Aorta (tissue), 5 donors: ENCODE data around the gene SNRPN. TPM values are rescaled to one million over a fixed set of nuclear protein-coding genes. Genes with fewer than 3 reads are reported as not detected.
"Not testable (repeated sequence)": the region's sequence is repeated elsewhere in the genome, so short reads cannot be mapped to it uniquely, and the experiment has no call there.

Experiments used
- ATAC-seq: fragments of 200-7000 bp; cut with Tn5 transposase; one replicate; pipeline ENCODE4 v1.9.1; 2022; ENCODE audit warnings: moderate library complexity; ENCODE audit not compliant: low FRiP score
- DNase-seq, 2 donors: peaks; one replicate each; pipeline ENCODE4 v3.0.0-alpha.2; 2020
- H3K27ac ChIP-seq, 2 donors: one replicate each; pipeline ENCODE4 v1.5.1; 2013; ENCODE audit warnings: low read length in 2 of 2, mild to moderate bottlenecking in 2 of 2, moderate library complexity in 2 of 2, control low read depth in 1 of 2, inconsistent platforms in 1 of 2, low read depth in 1 of 2
- H3K27me3 ChIP-seq, 2 donors: one replicate each; pipeline ENCODE4 v1.6.1; 2013; ENCODE audit warnings: control low read depth in 1 of 2, low read length in 1 of 2, mild to moderate bottlenecking in 1 of 2, moderate library complexity in 1 of 2; ENCODE audit not compliant: insufficient read depth in 2 of 2, control insufficient read depth in 1 of 2
- H3K36me3 ChIP-seq, 2 donors: one replicate each; pipeline ENCODE4 v1.6.1; 2013; ENCODE audit warnings: control low read depth in 1 of 2, low read length in 1 of 2, mild to moderate bottlenecking in 1 of 2; ENCODE audit not compliant: insufficient read depth in 2 of 2, control insufficient read depth in 1 of 2
- H3K4me1 ChIP-seq, 2 donors: one replicate each; pipeline ENCODE4 v1.6.1; 2013; ENCODE audit warnings: low read length in 2 of 2, control low read depth in 1 of 2, mild to moderate bottlenecking in 1 of 2, moderate library complexity in 1 of 2; ENCODE audit not compliant: insufficient read depth in 2 of 2, control insufficient read depth in 1 of 2
- H3K4me3 ChIP-seq, 2 donors: one replicate each; pipeline ENCODE4 v1.5.1; 2013; ENCODE audit warnings: low read length in 2 of 2, control low read depth in 1 of 2, mild to moderate bottlenecking in 1 of 2
- H3K9me3 ChIP-seq: one replicate; pipeline ENCODE4 v1.6.1; 2013; ENCODE audit warnings: mild to moderate bottlenecking, low read length; ENCODE audit not compliant: control insufficient read depth
- WGBS, 2 donors: extraction: QIAGEN DNeasy Blood & Tissue Kit; methylation state at CpG; one replicate each; pipeline ENCODE4 v1.1.7; 2013; 5-methylcytosine and 5-hydroxymethylcytosine counted together
- intact Hi-C, 2 donors: fragments of 100-400 bp; cut with DNase I; formaldehyde crosslinking; loops; one replicate each; pipeline versions ENCODE4 v1.14.2 to v1.15.0; 2022
- polyA plus RNA-seq, 2 donors: library from polyadenylated mRNA; stranded (reverse); fragments of 200-250 nt; gene quantifications; one replicate each; pipeline ENCODE4 v1.2.3, GENCODE V29; 2013
- total RNA-seq, 2 donors: library from RNA; stranded (reverse); fragmentation: NEBNext Ultra II Directional; extraction: Animal tissue kit (Norgen Biotek cat#: 25700); gene quantifications; one replicate each; pipeline ENCODE4 v1.2.1, GENCODE V29; 2021
- donor health status: healthy with polysubstance abuse.
- donor health status: Bipolar disorder and iron deficiency.
- donor health status: DM: no; HTN: no; CAD: no.
- donor health status: DM: no; HTN: no; CAD: no.
- donor health status: DM: yes; HTN: yes; CAD: no.

Gene SNRPN
- total and polyA plus RNA-seq, 4 donors = 112 to 268 (median 164) TPM

DNA sequence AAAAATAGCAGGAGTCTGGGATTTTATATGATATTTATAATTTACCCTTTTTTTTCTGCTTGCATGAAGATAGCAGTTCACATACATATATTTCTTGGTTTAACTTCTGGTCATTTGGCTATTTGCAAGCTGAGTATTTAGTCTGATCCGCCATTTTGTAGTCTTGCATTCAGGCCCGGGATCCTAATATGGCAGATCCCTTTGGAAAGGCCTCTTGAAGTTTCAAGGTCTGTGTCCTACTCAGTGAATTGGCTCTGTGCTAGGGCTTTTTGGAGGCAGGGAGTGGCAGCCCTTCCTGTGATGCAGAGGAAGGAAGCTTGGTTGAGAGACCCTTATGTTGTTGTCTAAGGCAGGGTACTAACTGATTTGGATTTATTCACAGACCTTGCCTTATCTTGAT, 2.9 kb downstream of the SNRPN start:
- intact Hi-C loops = loop anchor here in 1 of 2 donors (5.0 kb wide), 1 partner anchor 100 kb away; no protein-coding TSS in a partner anchor
- no peak overlapping the region for H3K4me3 ChIP-seq
- no peaks in the 10 kb centered on the region for H3K36me3 ChIP-seq
- no peaks in the 10 kb centered on the region for H3K27me3 ChIP-seq
- ATAC-seq (no peak), DNase-seq (no peak)
- no peaks in the 10 kb centered on the region for H3K4me1 ChIP-seq
- 48 to 54% methylated on average over 2 of the region's 2 CpGs for WGBS, 2 donors
- no peak overlapping the region for H3K27ac ChIP-seq
- H3K9me3 ChIP-seq = no peaks in the 10 kb centered on the region

DNA sequence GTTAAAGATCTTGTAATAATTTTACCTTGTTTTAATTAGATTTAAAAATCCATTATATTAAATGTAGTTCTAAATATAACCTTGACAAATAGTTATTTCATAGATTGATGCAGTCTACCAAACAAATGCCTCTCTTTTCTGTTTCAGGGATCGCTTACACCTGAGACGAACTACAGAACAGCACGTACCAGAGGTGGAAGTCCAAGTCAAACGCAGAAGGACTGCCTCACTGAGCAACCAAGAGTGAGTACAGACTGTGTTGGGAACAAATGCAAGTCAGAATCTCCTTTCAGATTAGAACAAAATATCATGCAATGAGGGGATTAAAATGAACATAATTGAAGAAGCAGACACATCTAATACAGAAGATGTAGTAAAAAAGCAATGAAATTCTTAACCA, 7.2 kb downstream of the SNRPN start:
- DNase-seq (no peak), ATAC-seq (no peak)
- Histone ChIP-seq H3K27me3 (no peaks in the 10 kb centered on the region), H3K4me1 (peaks cover 0 to 2% of the 10 kb centered on the region in 2 donors), H3K27ac (no peak overlapping the region), H3K4me3 (no peak overlapping the region), H3K36me3 (peaks cover 0 to 5% of the 10 kb centered on the region in 2 donors), H3K9me3 (no peaks in the 10 kb centered on the region)
- intact Hi-C loops = no loop called here
- WGBS, 2 donors = 57 to 59% methylated on average over 4 of the region's 4 CpGs

DNA sequence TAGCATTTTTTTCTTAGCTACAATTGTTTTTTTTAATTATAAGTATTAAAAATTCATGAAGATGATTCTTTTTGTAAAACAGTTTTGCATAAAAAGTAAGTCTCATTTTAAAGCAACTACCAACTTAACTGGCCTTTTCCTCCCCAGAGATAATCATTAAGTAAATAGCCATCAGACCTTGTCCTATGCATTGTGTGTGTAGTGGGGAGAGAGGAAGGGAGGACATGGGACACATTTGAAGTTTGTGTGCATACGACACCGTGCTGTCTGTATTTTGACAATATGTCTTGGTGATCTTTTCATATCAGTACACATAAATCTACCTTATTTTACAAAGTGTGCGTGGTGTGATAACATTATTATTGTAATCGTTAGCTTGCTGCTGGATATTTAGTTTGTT, 8.1 kb downstream of the SNRPN start:
- no peak overlapping the region for H3K4me3 ChIP-seq
- peaks cover 0 to 5% of the 10 kb centered on the region in 2 donors for H3K36me3 ChIP-seq
- peaks cover 0 to 2% of the 10 kb centered on the region in 2 donors for H3K4me1 ChIP-seq
- H3K27me3 ChIP-seq = no peaks in the 10 kb centered on the region
- intact Hi-C loops = no loop called here
- H3K27ac ChIP-seq = no peak overlapping the region
- DNase-seq (no peak), ATAC-seq (no peak)
- 80 to 86% methylated on average over 4 of the region's 4 CpGs for WGBS, 2 donors
- no peaks in the 10 kb centered on the region for H3K9me3 ChIP-seq

DNA sequence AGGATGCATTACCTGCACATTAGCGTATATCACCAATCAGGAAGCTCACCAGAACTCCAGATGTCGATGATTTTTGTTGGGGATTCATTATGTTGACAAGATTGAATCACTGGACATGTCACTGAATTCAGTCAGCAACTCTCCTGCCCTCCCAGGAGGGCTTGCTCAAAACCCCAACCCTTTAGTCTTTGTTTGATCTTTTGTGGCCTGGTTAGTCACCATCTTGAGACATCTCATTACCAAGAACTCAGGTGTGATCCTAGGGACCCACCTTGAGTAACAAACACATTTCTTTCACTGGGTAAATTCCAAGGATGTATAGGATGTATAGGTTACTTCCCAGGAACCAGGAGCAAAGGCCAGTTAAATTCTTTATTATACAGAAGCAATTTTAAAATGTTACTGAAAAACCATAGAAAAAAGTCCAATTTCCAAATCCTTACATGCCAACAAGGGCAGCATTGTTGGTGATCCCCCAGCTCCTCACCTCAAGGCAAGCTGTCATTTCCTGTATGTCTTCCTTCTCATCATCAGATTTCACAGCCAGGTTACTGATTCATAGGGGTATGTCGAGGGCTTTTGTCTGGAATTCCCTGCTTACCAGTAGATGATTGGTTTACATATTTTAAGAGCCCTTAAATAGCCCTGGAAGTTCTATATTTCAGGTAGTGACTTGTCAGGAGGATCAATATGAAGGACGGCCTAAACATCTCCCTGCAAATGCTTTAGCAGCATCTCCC, 11.7 kb downstream of the SNRPN start:
- H3K27ac ChIP-seq = no peak overlapping the region
- 70 to 71% methylated on average over 4 of the region's 4 CpGs for WGBS, 2 donors
- no peaks in the 10 kb centered on the region for H3K9me3 ChIP-seq
- peaks cover 0 to 2% of the 10 kb centered on the region in 2 donors for H3K4me1 ChIP-seq
- ATAC-seq (no peak), DNase-seq (no peak)
- peaks cover 0 to 5% of the 10 kb centered on the region in 2 donors for H3K36me3 ChIP-seq
- no peak overlapping the region for H3K4me3 ChIP-seq
- intact Hi-C loops = no loop called here
- no peaks in the 10 kb centered on the region for H3K27me3 ChIP-seq

DNA sequence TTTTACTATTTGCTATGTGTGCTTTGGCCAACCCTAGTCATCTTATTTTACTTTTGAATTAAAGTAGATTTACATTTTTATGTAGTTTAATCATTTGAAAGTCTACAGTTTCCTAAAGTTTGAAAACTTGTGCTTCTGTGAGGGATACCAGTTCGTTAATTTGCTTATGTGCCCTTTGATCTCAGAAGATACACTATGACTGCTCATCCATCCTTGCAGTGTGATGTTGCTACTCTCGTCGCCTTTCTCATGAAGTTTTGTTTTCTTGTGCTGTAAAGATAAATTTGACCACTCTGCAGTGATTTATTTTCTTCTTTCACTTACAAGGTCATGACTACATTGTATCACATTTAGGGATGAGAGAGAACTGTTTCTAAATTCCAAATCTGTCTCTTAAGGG, 16.3 kb downstream of the SNRPN start:
- Histone ChIP-seq H3K27ac (no peak overlapping the region), H3K36me3 (peaks cover 3% of the 10 kb centered on the region in 2 donors), H3K9me3 (peaks cover 4% of the 10 kb centered on the region), H3K4me1 (peaks cover 0 to 2% of the 10 kb centered on the region in 2 donors), H3K27me3 (no peaks in the 10 kb centered on the region), H3K4me3 (no peak overlapping the region)
- no peak for DNase-seq
- WGBS, 2 donors = 71 to 72% methylated on average over 3 of the region's 3 CpGs
- no peak for ATAC-seq
- intact Hi-C loops = no loop called here

DNA sequence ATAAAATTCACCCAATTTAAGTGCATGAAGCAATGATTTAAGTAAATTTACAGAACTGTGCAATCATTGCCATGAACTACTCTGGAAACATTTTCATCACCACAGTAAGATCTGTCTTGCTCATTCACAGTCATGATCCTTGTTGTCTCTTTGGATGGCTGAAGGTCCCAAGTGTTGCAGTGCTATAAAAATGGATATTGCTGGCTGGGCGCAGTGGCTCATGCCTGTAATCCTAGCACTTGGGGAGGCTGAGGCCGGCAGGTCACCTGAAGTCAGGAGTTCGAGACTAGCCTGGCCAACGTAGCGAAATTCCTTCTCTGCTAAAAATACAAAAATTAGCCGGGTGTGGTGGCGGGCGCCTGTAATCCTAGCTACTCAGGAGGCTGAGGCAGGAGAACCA, 17.0 kb downstream of the SNRPN start:
- Histone ChIP-seq H3K4me1 (peaks cover 0 to under 1% of the 10 kb centered on the region in 2 donors), H3K27ac (no peak overlapping the region), H3K9me3 (peaks cover 4% of the 10 kb centered on the region), H3K4me3 (no peak overlapping the region), H3K27me3 (no peaks in the 10 kb centered on the region), H3K36me3 (peaks cover 0 to 3% of the 10 kb centered on the region in 2 donors)
- DNase-seq (no peak), ATAC-seq (no peak)
- 87 to 92% methylated on average over 8 of the region's 8 CpGs for WGBS, 2 donors
- intact Hi-C loops = no loop called here

DNA sequence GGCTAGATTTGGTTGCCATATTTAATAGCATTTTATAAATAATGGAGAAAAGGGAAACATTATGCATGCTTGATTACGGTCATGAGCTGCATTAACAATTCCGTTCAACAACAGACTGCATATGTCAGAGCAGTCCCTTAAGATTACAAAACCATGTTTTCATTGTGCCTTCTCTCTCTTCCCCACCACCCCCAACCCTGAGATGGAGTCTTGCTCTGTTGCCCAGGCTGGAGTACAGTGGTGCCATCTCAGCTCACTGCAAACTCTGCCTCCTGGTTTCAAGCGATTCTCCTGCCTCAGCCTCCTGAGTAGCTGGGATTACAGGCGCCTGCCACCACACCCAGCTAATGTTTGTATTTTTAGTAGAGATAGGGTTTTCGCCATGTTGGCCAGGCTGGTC, 17.9 kb downstream of the SNRPN start:
- H3K4me3 ChIP-seq, ATAC-seq, H3K27me3 ChIP-seq, intact Hi-C loops, H3K27ac ChIP-seq, H3K9me3 ChIP-seq, DNase-seq, H3K36me3 ChIP-seq, H3K4me1 ChIP-seq: not testable (repeated sequence)
- WGBS, 2 donors = 88 to 92% methylated on average over 5 of the region's 5 CpGs

DNA sequence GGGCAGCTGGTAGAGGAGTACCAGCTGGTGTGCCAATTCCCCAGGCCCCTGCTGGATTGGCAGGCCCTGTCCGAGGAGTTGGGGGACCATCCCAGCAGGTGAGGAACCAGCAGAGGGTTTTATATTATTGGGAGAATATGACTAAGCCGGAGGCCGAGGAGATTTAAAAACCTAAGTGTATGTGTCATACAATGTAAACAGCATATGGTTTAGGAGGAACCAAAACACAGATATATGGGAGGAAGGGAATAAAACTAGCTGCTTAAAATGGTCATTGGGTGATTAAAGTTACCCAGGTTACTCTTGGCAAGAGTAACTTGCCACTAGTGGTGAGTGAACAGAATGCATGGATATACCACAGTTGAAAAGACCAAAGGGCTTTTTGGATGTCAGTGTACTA, 22.1 kb downstream of the SNRPN start:
- intact Hi-C loops = no loop called here
- H3K9me3 ChIP-seq = peaks cover 5% of the 10 kb centered on the region
- ATAC-seq = no peak

DNA sequence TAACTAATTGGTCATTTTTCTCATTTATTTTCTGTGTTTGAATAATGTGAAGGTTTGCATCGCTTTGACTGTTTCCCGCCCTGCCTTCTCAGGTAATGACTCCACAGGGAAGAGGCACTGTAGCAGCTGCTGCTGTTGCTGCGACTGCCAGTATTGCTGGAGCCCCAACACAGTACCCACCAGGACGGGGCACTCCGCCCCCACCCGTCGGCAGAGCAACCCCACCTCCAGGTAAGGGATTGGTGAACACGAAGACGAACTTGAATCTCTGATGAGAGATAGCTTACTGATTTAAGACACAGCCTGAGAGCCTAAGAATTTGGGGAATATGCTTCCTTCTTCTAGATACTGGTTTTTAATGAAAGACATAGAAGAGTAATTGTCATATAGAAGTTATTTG, 22.9 kb downstream of the SNRPN start:
- no peak overlapping the region for H3K4me3 ChIP-seq
- 88 to 89% methylated on average over 9 of the region's 9 CpGs for WGBS, 2 donors
- intact Hi-C loops = no loop called here
- H3K27me3 ChIP-seq = no peaks in the 10 kb centered on the region
- peaks cover 8% of the 10 kb centered on the region in 2 donors for H3K36me3 ChIP-seq
- ATAC-seq = no peak
- no peak overlapping the region for H3K27ac ChIP-seq
- DNase-seq = no peak
- H3K9me3 ChIP-seq = peaks cover 7% of the 10 kb centered on the region
- no peaks in the 10 kb centered on the region for H3K4me1 ChIP-seq

More for the DNA sequence above, 22.1 kb downstream of the SNRPN start:
- Histone ChIP-seq H3K36me3 (peaks cover 6% of the 10 kb centered on the region in 2 donors), H3K4me3 (no peak overlapping the region), H3K4me1 (no peaks in the 10 kb centered on the region), H3K27me3 (no peaks in the 10 kb centered on the region), H3K27ac (no peak overlapping the region)
- DNase-seq = no peak
- 79 to 86% methylated on average over 3 of the region's 3 CpGs for WGBS, 2 donors
